HG02763 (cell line): ENCODE measurements around the gene GRN.
A peak's percentile ranks its signal among the peaks of the same experiment; 100 is the strongest.

ENCODE experiments used
- ATAC-seq: cut with Tn5 transposase; IDR thresholded peaks from one replicate; pipeline ENCODE4 v1.9.1; 2021; ENCODE audit warnings: mild to moderate bottlenecking, moderate library complexity; ENCODE audit not compliant: unreplicated experiment

GRN gene

GRCh38 chr17:44344939-44345453 lies at the start of gene GRN:
TSS of gene GRN (plus strand) at chr17:44345302. CDS start at chr17:44349165, 3,863 bp downstream.
- peak; percentile 63 for ATAC-seq

GRCh38 chr17:44297975-44298374 lies 47.1 kb upstream of the GRN start:
- ATAC-seq = no peak

GRCh38 chr17:44304651-44305050 lies 40.5 kb upstream of the GRN start:
- no peak for ATAC-seq

- ATAC-seq = no peak
These were observed 37.5 kb upstream of the GRN start for GRCh38 chr17:44307387-44308186.

- no peak for ATAC-seq
These were observed 36.7 kb upstream of the GRN start, which contains the start of gene RUNDC3A for GRCh38 chr17:44308320-44308818. TSS of gene RUNDC3A (plus strand) at chr17:44308601. CDS start at chr17:44308833, 232 bp downstream.

- no peak for ATAC-seq
These were observed 36.2 kb upstream of the GRN start for GRCh38 chr17:44308865-44309264.

GRCh38 chr17:44309472-44309871 lies 35.6 kb upstream of the GRN start:
- no peak for ATAC-seq

GRCh38 chr17:44310188-44310587 lies 34.9 kb upstream of the GRN start:
- ATAC-seq = no peak

GRCh38 chr17:44310609-44311376 lies 34.3 kb upstream of the GRN start:
- no peak for ATAC-seq

GRCh38 chr17:44311562-44312181 lies 33.4 kb upstream of the GRN start:
- ATAC-seq = no peak

GRCh38 chr17:44312396-44313104 lies 32.6 kb upstream of the GRN start:
- ATAC-seq = no peak

GRCh38 chr17:44314031-44314430 lies 31.1 kb upstream of the GRN start:
- no peak for ATAC-seq

- ATAC-seq = no peak
These were observed 30.6 kb upstream of the GRN start for GRCh38 chr17:44314524-44314868.

GRCh38 chr17:44314869-44315661 lies 30.0 kb upstream of the GRN start:
- ATAC-seq = no peak

GRCh38 chr17:44315760-44316731 lies 29.1 kb upstream of the GRN start:
- ATAC-seq = no peak

GRCh38 chr17:44317545-44317944 lies 27.6 kb upstream of the GRN start:
- ATAC-seq = no peak

GRCh38 chr17:44318077-44318892 lies 26.8 kb upstream of the GRN start:
- ATAC-seq = no peak

GRCh38 chr17:44320066-44320465 lies 25.0 kb upstream of the GRN start:
- no peak for ATAC-seq
